Measurements from ENCODE around the gene UBE2S. TPM values are rescaled to one million over a fixed set of nuclear protein-coding genes. Genes with fewer than 3 reads are reported as not detected.
A peak's percentile ranks its signal among the peaks of the same experiment; 100 is the strongest.

Gene UBE2S
- total and polyA plus RNA-seq, 2 of the 8 experiments (the other 6 are each of a cell fraction or from before 2014, with no cell fraction given), result 398 to 530 TPM

DNA sequence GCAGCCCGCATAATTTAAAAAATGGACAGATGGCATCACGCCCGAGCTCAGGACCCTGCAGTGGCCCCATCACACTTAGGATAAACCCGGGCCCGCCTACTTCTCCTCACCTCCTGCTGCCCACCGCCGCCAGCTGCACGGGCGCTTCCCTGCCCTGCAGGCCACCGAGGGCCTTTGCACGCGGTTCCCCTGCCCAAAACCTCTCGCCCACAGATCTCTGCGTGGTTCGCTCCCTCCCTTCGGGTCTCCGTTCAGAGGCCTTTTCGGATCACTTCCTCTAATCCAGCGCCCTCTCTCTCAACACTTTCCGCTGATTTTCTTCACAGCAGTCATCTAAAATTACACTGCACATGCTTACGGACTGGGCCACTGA lies 33.7 kb upstream of the UBE2S start (continued):
- TF ChIP-seq, protein P1, sequence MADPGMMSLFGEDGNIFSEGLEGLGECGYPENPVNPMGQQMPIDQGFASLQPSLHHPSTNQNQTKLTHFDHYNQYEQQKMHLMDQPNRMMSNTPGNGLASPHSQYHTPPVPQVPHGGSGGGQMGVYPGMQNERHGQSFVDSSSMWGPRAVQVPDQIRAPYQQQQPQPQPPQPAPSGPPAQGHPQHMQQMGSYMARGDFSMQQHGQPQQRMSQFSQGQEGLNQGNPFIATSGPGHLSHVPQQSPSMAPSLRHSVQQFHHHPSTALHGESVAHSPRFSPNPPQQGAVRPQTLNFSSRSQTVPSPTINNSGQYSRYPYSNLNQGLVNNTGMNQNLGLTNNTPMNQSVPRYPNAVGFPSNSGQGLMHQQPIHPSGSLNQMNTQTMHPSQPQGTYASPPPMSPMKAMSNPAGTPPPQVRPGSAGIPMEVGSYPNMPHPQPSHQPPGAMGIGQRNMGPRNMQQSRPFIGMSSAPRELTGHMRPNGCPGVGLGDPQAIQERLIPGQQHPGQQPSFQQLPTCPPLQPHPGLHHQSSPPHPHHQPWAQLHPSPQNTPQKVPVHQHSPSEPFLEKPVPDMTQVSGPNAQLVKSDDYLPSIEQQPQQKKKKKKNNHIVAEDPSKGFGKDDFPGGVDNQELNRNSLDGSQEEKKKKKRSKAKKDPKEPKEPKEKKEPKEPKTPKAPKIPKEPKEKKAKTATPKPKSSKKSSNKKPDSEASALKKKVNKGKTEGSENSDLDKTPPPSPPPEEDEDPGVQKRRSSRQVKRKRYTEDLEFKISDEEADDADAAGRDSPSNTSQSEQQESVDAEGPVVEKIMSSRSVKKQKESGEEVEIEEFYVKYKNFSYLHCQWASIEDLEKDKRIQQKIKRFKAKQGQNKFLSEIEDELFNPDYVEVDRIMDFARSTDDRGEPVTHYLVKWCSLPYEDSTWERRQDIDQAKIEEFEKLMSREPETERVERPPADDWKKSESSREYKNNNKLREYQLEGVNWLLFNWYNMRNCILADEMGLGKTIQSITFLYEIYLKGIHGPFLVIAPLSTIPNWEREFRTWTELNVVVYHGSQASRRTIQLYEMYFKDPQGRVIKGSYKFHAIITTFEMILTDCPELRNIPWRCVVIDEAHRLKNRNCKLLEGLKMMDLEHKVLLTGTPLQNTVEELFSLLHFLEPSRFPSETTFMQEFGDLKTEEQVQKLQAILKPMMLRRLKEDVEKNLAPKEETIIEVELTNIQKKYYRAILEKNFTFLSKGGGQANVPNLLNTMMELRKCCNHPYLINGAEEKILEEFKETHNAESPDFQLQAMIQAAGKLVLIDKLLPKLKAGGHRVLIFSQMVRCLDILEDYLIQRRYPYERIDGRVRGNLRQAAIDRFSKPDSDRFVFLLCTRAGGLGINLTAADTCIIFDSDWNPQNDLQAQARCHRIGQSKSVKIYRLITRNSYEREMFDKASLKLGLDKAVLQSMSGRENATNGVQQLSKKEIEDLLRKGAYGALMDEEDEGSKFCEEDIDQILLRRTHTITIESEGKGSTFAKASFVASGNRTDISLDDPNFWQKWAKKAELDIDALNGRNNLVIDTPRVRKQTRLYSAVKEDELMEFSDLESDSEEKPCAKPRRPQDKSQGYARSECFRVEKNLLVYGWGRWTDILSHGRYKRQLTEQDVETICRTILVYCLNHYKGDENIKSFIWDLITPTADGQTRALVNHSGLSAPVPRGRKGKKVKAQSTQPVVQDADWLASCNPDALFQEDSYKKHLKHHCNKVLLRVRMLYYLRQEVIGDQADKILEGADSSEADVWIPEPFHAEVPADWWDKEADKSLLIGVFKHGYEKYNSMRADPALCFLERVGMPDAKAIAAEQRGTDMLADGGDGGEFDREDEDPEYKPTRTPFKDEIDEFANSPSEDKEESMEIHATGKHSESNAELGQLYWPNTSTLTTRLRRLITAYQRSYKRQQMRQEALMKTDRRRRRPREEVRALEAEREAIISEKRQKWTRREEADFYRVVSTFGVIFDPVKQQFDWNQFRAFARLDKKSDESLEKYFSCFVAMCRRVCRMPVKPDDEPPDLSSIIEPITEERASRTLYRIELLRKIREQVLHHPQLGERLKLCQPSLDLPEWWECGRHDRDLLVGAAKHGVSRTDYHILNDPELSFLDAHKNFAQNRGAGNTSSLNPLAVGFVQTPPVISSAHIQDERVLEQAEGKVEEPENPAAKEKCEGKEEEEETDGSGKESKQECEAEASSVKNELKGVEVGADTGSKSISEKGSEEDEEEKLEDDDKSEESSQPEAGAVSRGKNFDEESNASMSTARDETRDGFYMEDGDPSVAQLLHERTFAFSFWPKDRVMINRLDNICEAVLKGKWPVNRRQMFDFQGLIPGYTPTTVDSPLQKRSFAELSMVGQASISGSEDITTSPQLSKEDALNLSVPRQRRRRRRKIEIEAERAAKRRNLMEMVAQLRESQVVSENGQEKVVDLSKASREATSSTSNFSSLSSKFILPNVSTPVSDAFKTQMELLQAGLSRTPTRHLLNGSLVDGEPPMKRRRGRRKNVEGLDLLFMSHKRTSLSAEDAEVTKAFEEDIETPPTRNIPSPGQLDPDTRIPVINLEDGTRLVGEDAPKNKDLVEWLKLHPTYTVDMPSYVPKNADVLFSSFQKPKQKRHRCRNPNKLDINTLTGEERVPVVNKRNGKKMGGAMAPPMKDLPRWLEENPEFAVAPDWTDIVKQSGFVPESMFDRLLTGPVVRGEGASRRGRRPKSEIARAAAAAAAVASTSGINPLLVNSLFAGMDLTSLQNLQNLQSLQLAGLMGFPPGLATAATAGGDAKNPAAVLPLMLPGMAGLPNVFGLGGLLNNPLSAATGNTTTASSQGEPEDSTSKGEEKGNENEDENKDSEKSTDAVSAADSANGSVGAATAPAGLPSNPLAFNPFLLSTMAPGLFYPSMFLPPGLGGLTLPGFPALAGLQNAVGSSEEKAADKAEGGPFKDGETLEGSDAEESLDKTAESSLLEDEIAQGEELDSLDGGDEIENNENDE (IDR thresholded peaks at IDR 0.05; ENCODE audit: insufficient replicate concordance, low read length), result no peak
- TF ChIP-seq SIRT6 (IDR thresholded peaks at IDR 0.05; ENCODE audit: low read length), result no peak
- peak; percentile 79 for TF ChIP-seq RNF2 (IDR thresholded peaks at IDR 0.05; ENCODE audit: borderline replicate concordance, low read depth, low read length, missing control alignments, poor library complexity, severe bottlenecking)
- no peak for TF ChIP-seq CEBPB (IDR thresholded peaks at IDR 0.05; ENCODE audit: low read depth, low read length)
- TF ChIP-seq HDAC6 (IDR thresholded peaks at IDR 0.05; ENCODE audit: low read depth, low read length), result no peak

All from H1 (cell line).